HFF-Myc (cell line): ENCODE results near the gene C6orf58.

Experiments
- DNase-seq: peaks from one replicate; pipeline ENCODE4 v3.0.0-alpha.2; 2011; ENCODE audit warnings: low read depth; ENCODE audit errors: extremely low read depth
- H3K4me3 ChIP-seq: replicated peaks from 2 replicates; pipeline ENCODE4 v1.5.1; 2011; ENCODE audit warnings: low read depth, mild to moderate bottlenecking, control low read depth, low read length
- CTCF ChIP-seq: IDR thresholded peaks from 2 replicates; pipeline ENCODE4 v1.5.1; 2012; ENCODE audit warnings: mild to moderate bottlenecking, low read depth, low read length, control low read depth; ENCODE audit errors: missing control alignments

C6orf58 gene

GRCh38 chr6:127637830-127638409, 60.9 kb downstream of the C6orf58 start:
- H3K4me3 ChIP-seq, result no peak overlapping the region
- DNase-seq, result no peak
- no peak for TF ChIP-seq CTCF
